Measurements from ENCODE around the gene INTS1. TPM values are rescaled to one million over a fixed set of nuclear protein-coding genes. Genes with fewer than 3 reads are reported as not detected.

INTS1 gene
- total RNA-seq, 1 donor from 2014 or later = 97.9 TPM

DNA sequence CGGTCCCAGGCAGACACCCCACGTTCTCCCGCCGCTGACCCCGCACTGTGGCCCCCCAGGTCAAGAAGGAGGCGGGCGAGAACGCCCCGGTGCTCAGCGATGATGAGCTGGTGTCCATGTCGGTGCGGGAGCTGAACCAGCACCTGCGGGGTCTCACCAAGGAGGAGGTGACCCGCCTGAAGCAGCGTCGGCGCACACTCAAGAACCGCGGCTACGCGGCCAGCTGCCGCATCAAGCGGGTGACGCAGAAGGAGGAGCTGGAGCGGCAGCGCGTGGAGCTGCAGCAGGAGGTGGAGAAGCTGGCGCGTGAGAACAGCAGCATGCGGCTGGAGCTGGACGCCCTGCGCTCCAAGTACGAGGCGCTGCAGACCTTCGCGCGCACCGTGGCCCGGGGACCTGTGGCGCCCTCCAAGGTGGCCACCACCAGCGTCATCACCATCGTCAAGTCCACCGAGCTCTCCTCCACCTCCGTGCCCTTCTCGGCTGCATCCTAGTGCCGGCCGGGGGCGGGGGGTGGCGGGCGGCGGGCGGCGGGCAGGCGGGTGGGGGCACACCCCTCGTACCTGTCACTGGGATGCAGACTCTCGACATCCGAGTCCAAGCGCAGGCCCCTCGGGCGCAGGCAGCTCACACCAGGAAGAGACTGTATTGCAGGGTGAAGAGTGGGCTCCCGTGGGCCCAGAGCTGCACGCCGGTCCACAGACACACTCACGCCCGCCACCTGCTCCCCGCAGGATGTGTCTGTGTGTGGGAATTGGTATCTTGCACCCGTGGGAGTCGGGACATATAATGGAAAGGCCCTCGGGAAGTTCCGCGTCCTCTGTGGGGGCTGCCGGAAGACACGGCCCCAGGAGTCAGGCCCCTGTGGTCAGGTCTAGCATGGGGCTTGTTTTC lies 35.9 kb upstream of the INTS1 start:
- intact Hi-C loops (cut with micrococcal nuclease) = no loop called here
- Mint-ChIP-seq H3K9me3 (no peaks in the 10 kb centered on the region), H3K27me3 (ENCODE audit: insufficient read depth) (no peaks in the 10 kb centered on the region)

DNA sequence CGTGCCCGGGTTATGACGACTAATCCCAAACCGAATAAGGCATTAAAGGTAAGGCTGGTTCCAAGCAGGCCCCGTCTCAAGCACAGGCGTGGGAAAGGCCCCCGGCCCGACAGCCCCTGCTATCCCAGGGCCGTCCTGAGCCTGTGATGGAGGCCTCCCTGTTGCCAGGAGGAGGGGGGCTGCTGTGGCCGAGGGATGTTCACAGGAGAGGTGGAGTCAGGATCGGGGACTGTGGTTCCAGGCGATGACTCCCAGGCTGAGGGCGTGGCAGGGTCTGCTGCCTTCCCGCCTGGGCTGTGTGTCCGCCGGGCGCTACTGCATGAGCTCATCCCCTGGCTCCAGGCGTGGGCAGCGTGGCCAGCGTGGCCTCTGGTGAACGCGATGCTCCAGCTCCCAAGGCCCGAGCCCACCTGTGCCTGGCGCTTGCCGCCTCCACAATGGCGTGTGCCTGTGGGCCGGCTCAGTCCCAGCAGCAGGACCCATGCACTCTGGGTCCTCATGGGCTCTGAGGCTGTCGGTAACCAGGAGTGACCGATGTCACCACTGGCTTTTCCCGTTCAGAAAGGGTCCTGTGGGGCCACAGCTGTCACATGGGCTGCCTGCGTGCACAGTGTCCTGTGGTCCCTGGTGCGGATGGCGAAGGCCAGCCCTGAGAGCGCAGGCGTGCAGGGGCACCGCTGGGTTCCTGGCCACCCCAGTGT lies 35.1 kb upstream of the INTS1 start:
- H3K27me3 Mint-ChIP-seq (ENCODE audit: insufficient read depth) = no peaks in the 10 kb centered on the region
- intact Hi-C loops (cut with micrococcal nuclease) = no loop called here
- DNase-seq (ENCODE audit: low spot score) = no peak

More for the DNA sequence above, 35.9 kb upstream of the INTS1 start:
- Mint-ChIP-seq H3K4me3 (no peak overlapping the region), H3K27ac (no peak overlapping the region), H3K4me1 (ENCODE audit: low read depth) (no peaks in the 10 kb centered on the region), H3K36me3 (ENCODE audit: low read depth) (peaks cover 2% of the 10 kb centered on the region)
- no peak for DNase-seq (ENCODE audit: low spot score)

DNA sequence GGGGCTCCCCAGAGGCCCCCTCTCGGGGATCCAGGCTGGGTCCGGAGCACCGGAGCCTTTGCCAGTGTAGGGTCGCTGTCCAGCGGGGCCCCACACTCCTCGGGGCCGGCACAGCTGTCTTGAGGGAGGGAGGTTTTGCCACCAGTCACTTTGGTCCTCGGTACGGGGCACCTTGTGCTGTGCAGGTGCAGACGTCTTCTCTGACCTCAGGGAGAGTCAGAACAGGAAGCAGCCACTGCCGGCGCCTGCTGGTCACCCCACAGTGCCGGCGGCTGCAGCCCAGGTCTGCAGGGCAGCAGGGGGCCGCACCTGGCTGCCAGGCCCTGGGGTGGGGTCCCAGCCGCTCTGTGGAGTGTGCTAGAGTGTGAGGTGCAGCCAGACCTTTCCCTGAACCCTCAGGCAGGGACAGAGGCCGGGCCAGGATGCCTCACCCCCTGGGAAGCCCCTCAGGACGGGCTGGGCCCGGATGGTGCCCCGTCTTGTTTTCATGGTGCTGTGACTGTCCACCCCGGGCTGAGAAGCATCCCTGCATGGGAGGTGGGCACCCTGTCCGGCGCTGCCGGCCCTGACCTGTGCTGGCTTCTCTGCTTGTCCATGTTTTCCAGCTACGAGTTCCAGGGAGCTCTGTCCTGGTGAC lies 34.5 kb upstream of the INTS1 start:
- H3K27me3 Mint-ChIP-seq (ENCODE audit: insufficient read depth) = no peaks in the 10 kb centered on the region
- no peak overlapping the region for H3K4me3 Mint-ChIP-seq
- H3K36me3 Mint-ChIP-seq (ENCODE audit: low read depth) = peaks cover 2% of the 10 kb centered on the region
- intact Hi-C loops (cut with micrococcal nuclease) = no loop called here
- no peak overlapping the region for H3K27ac Mint-ChIP-seq
- H3K9me3 Mint-ChIP-seq = no peaks in the 10 kb centered on the region
- DNase-seq (ENCODE audit: low spot score) = no peak
- peaks cover under 1% of the 10 kb centered on the region for H3K4me1 Mint-ChIP-seq (ENCODE audit: low read depth)

More for the DNA sequence above, 35.1 kb upstream of the INTS1 start:
- Mint-ChIP-seq H3K27ac (no peak overlapping the region), H3K36me3 (ENCODE audit: low read depth) (peaks cover 2% of the 10 kb centered on the region), H3K9me3 (no peaks in the 10 kb centered on the region), H3K4me3 (no peak overlapping the region), H3K4me1 (ENCODE audit: low read depth) (no peaks in the 10 kb centered on the region)

DNA sequence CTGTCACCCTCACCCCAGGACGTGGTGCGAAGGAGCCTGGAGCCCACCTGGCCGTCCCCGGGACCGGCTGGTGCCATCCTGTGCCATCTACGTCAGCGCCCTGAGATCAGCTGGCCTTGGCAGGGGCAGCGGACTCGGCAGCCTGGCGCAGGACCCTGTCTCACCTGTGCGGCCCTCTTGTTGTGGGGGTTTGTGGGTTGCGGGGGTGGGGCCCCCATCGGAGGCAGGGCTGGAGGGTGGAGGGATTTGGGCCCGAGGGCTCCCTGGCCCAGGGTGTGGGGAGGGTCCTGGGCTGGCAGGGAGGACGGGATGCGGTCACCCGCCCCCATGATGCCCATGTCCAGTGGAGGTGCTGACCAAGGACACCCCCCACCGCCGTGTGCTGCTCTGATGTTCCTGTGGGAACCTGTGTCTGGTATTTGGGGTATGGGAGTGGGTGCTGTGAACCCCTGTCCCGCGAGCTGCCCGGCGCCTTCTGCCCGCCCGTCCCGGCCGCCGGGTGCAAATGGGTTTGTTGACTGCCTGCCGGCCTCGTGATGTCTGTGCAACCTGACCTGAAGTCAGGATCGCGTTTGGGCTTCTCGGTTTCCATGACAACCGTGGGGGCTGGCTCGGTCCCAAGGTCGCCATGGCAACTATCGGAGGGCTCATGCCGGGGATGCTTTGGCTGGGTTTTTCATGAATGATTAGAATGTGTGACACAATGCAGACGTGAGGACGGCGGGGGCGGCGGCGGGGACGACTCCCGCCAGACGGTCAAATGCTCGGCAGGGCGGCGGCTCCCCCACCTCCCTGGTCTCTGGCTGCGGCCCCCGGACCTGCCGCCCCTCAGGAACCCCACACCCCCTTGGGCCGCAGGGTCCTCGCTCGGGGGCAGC lies 33.6 kb upstream of the INTS1 start:
- Mint-ChIP-seq H3K9me3 (no peaks in the 10 kb centered on the region), H3K4me3 (no peak overlapping the region), H3K36me3 (ENCODE audit: low read depth) (peaks cover 4% of the 10 kb centered on the region), H3K27ac (no peak overlapping the region), H3K27me3 (ENCODE audit: insufficient read depth) (no peaks in the 10 kb centered on the region), H3K4me1 (ENCODE audit: low read depth) (peaks cover 9% of the 10 kb centered on the region)
- intact Hi-C loops (cut with micrococcal nuclease) = no loop called here
- DNase-seq (ENCODE audit: low spot score) = no peak

DNA sequence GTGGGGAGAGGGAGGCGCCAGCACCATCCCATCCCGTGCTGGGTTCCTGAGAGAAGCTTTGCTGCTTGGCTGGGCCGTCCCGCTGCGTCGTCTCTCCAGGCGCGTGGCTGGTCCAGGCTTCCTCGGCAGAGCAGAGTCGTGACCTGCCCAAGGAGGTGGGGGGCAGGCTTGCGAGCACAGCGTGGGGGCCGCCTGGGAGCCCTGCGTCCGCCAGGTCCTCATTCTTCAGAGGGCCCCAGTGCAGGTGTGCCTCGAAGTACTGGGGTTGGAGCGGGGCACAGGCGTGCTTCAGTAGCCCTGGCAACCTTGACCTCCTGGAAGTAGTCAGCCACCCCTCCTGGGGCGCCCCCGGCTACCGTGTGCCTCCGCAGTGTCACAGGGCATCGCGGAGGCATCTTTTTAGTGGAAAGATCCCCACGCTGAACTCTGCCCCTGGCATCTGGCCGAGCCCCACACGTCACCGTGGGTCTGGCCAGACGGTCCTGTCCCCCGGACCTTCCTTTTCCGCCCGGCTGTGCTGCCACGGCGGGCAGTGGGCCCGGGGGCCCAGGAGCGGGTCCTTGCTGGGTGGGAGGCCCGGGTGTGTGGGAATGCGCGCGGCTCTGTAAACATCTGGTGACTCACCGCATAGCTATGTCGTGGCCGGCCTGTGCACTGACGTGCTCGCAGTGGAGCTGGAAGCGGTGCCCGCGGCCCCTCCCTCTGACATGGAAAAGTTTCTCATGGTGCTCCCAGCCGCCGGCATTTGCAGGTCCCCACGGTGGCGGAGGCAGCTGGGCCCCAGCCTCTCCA lies 32.8 kb upstream of the INTS1 start:
- no peak overlapping the region for H3K27ac Mint-ChIP-seq
- no peak overlapping the region for H3K4me3 Mint-ChIP-seq
- peaks cover 17% of the 10 kb centered on the region for H3K4me1 Mint-ChIP-seq (ENCODE audit: low read depth)
- DNase-seq (ENCODE audit: low spot score) = no peak
- H3K9me3 Mint-ChIP-seq = no peaks in the 10 kb centered on the region
- peaks cover 4% of the 10 kb centered on the region for H3K36me3 Mint-ChIP-seq (ENCODE audit: low read depth)
- intact Hi-C loops (cut with micrococcal nuclease) = no loop called here
- H3K27me3 Mint-ChIP-seq (ENCODE audit: insufficient read depth) = no peaks in the 10 kb centered on the region

DNA sequence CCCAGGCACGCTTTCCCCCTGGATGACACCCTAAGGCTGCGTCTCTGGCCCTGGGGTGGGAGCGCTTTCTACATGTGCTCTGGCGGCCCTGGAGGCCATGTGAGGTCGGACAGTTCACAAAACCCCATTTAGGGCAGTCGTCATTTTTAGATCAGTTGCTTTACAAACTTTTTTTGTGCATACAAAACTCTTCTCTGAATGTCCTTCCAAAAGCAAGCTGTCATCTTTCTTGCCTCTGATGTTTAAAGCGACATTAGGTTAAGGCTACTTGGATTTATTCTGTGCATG lies 32.2 kb upstream of the INTS1 start:
- no peaks in the 10 kb centered on the region for H3K9me3 Mint-ChIP-seq
- intact Hi-C loops (cut with micrococcal nuclease) = no loop called here
- no peak overlapping the region for H3K4me3 Mint-ChIP-seq
- no peak overlapping the region for H3K27ac Mint-ChIP-seq
- no peaks in the 10 kb centered on the region for H3K27me3 Mint-ChIP-seq (ENCODE audit: insufficient read depth)
- H3K4me1 Mint-ChIP-seq (ENCODE audit: low read depth) = peaks cover 18% of the 10 kb centered on the region
- H3K36me3 Mint-ChIP-seq (ENCODE audit: low read depth) = peaks cover 4% of the 10 kb centered on the region
- no peak for DNase-seq (ENCODE audit: low spot score)

DNA sequence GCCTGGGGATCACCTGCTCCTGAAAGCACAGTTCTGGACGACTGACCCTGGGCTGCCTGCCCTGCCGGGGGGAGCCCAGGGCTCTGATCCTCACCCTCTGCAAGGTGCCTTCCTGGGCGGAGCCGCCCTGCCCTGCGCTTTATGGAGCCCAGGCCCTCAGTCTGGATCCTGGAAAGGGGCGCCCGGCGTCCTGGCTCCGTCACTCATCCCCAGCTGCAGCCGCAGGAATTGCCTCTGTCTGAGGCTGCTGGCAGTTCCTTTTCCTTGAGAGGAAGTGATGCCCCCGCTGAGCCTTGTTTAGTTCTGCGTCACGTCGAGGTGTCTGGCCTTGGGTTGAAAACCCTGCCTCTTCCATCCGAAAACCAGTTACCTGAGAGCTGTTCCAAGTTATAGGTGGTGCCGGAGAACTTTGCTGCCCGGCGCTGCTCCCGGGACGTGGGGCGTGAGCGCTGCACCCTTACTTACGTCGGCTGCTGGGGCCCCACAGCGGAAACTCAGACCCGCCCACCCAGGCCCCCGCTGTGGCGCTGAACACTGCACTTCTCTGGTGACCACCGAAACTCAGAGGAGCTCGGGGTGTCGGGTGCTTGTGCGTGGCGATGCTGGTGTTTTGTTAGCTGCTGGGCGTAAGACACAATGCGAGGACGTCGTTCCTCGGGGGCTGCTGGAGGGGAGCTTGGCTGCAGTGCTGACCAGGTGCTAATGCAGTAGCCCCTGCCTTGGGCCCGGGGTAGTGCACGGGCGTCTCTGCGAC lies 31.7 kb upstream of the INTS1 start:
- Mint-ChIP-seq H3K36me3 (ENCODE audit: low read depth) (peaks cover 4% of the 10 kb centered on the region), H3K27ac (no peak overlapping the region), H3K4me1 (ENCODE audit: low read depth) (peaks cover 18% of the 10 kb centered on the region), H3K9me3 (no peaks in the 10 kb centered on the region), H3K4me3 (no peak overlapping the region), H3K27me3 (ENCODE audit: insufficient read depth) (no peaks in the 10 kb centered on the region)
- DNase-seq (ENCODE audit: low spot score) = no peak
- intact Hi-C loops (cut with micrococcal nuclease) = no loop called here

DNA sequence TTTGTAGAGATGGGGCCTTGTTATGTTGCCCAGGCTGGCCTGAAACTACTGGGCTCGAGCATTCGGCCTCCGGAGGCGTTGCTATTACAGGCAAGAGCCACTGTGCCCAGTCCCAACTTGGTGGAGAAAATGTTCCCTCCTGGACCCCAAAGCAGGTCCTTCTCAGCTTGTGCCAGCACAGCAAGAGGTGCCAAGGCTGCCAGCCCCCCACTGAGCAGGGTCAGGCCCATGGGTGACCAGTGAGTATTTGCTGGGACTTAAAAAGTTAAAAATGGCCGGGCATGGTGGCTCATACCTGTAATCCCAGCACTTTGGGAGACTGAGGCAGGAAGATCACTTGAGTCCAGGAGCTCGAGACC lies 30.9 kb upstream of the INTS1 start:
- Mint-ChIP-seq H3K36me3 (ENCODE audit: low read depth) (peaks cover 4% of the 10 kb centered on the region), H3K4me1 (ENCODE audit: low read depth) (peaks cover 18% of the 10 kb centered on the region), H3K27me3 (ENCODE audit: insufficient read depth) (no peaks in the 10 kb centered on the region), H3K4me3 (no peak overlapping the region), H3K9me3 (no peaks in the 10 kb centered on the region), H3K27ac (no peak overlapping the region)
- intact Hi-C loops (cut with micrococcal nuclease) = no loop called here
- DNase-seq (ENCODE audit: low spot score) = no peak

DNA sequence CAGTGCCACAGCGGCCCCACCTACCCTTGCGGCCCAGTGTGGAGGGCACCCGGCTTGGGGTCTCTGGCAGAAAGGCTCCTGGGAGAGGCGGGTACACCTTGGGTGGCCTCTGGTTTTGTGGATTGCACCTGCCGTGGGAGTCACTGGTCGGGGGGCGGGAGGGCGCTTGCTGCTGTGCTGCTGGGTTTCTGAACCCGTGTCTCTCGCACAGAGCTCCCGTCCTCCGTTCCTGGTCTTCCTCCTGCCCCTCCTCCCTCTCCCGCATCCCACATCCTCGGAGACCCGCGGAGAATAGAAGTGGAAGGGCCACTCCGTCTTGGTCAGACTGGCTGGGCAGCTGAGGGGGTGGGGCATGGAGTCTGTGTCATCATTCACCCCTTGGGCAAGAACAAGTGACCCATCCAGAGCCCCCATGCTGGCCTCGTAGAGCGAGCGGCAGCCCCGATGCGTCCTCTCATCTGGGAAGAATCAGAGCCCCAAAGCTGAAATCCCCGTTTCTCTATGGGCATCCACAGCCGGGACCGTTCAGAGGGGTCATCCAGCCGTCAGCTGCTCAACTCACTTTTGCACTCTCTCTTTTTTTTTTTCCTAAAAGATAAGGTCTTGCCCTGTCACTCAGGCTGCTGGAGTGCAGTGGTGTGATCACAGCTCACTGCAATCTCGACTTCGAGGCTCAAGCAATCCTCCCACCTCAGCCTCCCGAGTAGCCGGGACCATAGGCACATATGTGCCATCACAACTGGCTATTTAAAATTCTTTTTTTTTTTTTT lies 30.3 kb upstream of the INTS1 start:
- H3K27ac Mint-ChIP-seq = no peak overlapping the region
- H3K4me3 Mint-ChIP-seq = no peak overlapping the region
- H3K4me1 Mint-ChIP-seq (ENCODE audit: low read depth) = peaks cover 18% of the 10 kb centered on the region
- H3K27me3 Mint-ChIP-seq (ENCODE audit: insufficient read depth) = no peaks in the 10 kb centered on the region
- peaks cover 4% of the 10 kb centered on the region for H3K36me3 Mint-ChIP-seq (ENCODE audit: low read depth)
- no peak for DNase-seq (ENCODE audit: low spot score)
- intact Hi-C loops (cut with micrococcal nuclease) = loop anchor here (5.0 kb wide), 1 partner anchor 988 kb away; no protein-coding TSS in a partner anchor
- H3K9me3 Mint-ChIP-seq = no peaks in the 10 kb centered on the region

DNA sequence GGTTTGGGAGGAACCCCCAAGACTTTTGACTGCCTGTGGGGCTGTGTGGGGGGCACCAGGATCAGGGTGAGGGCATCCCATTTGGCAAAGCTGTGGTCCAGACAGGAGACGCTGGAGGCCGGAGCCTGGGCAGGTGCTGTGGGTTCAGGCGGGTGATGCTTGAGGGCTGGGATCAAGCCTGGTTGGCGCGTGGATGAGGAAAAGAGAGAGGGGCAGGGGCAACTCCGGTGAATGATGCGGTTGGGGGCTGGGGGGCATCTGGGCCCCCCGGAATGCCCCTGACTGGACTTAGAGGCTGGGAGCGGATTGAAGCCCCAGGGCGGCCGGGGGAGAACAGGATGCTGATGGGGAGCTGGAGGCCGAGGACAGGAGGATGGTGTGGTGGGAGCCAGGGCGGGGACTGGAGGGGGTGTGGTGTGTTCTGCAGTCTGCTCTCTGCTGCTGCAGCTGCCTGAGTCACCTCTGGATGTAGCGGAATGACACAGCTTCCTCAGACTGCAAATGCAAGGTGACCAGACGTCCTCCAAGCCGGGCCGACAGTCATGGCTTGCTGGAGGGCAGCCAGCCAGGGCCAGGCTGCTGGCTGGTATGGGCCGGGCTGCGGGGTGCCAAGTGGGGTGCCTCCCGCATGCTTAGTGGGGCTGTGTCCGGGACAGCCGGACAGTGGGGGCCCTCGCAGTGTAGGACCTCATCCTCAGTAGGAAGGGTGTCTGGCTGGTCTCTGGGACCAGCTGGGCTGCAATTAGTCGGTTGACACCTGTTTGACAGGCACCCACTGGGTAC lies 29.5 kb upstream of the INTS1 start:
- DNase-seq (ENCODE audit: low spot score) = no peak
- intact Hi-C loops (cut with micrococcal nuclease) = loop anchor here (2.0 to 5.0 kb wide), 2 partner anchors 21 to 989 kb away; no protein-coding TSS in a partner anchor
- Mint-ChIP-seq H3K4me1 (ENCODE audit: low read depth) (peaks cover 18% of the 10 kb centered on the region), H3K27me3 (ENCODE audit: insufficient read depth) (no peaks in the 10 kb centered on the region), H3K36me3 (ENCODE audit: low read depth) (peaks cover 4% of the 10 kb centered on the region), H3K9me3 (no peaks in the 10 kb centered on the region), H3K4me3 (peak overlapping the region; percentile 89), H3K27ac (peak overlapping the region; percentile 68)

All from activated T-helper 1 cell treated with anti-CD3 and anti-CD28 coated beads, Interleukin-12 subunit alpha, Interleukin-12 subunit beta, Interleukin-2, Interleukin-4 antibody, amounts not matched to agents 30 ng/mL and 10 ng/mL and 1 ng/mL, durations not matched to agents 14 hours and 24 hours and 36 hours (primary cell).